HG03342 (cell line): ENCODE measurements around the gene PAFAH2.
A peak's percentile ranks its signal among the peaks of the same experiment; 100 is the strongest.

Experiments
- ATAC-seq: cut with Tn5 transposase; IDR thresholded peaks from one replicate; pipeline ENCODE4 v1.9.1; 2021; ENCODE audit warnings: mild to moderate bottlenecking, moderate library complexity; ENCODE audit not compliant: unreplicated experiment

Gene PAFAH2

DNA sequence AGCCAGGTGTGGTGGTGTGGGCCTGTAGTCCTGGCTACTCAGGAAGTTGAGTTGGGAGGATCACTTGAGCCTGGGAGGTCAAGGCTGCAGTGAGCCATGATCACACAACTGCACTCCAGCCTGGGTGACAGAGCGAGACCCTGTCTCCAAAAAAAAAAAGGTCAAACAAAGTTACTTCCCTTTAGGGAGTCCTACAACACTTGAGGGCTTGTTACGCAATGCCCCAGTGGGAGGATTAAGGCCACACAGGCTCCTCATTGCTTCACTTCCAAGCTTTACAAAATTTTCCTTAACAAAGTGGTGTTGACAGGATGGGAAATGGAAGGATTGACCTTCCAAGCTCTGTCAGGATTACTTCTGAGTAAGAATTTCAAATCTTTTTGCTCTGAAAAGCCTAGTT lies 17.5 kb upstream of the PAFAH2 start:
- ATAC-seq = no peak

DNA sequence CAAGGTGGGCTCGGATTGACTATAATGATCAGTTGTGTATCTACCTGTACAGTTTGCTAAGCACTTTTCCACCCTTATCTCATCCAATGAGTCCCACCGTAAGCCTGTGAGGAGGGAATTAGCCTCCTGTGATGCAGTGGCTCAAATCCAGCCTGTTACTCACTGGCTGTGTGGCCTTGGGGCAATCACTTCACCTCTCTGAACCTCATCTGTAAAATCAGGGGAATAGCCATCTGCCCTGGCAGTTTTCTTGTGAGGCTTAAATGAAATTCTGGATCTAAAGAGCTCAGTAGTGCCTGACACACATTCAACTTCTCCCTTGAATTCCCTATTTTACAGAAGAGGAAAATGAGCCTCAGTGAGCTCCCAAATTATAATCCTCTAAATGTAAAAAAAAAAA lies 16.3 kb upstream of the PAFAH2 start:
- ATAC-seq = no peak

DNA sequence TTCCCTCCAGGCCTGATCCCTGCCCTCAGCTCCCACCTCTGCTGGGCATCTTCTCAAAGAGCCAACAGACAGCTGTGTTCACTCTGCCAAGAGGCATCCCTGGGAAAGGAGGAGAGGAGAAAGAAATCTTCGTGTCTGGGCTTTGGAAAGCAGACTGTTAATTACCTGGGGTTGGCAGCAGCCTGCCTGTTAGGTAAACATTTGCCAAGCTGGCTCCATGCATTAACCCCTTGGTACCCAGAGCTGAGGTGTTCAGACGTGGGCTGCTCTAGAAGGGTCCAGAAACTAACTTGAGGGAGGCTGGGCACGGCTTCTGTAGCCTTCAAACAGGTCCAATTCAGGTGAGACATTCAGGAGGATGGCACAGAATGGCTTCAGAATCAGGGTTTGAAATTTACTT lies 15.0 kb upstream of the PAFAH2 start:
- no peak for ATAC-seq

DNA sequence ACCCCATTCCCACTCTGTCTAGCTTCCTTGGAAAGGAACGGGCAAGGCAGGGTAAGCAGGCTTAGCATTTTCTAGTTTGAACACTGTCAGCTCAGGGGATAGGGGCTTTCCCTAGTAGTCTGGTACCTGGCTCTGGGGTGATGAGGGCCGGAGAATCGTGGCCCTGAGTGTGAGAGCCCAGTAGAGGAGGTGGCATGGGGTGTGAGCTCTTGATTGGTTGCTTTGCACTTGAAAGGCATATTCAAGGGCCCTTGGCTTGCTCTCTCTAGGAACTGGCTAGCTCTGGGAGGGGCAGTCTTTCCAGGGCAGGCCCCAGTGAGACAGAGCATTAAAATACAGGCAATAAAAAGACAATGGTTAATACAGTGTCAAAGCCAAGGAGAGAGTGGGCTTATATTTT lies 13.0 kb upstream of the PAFAH2 start:
- no peak for ATAC-seq

DNA sequence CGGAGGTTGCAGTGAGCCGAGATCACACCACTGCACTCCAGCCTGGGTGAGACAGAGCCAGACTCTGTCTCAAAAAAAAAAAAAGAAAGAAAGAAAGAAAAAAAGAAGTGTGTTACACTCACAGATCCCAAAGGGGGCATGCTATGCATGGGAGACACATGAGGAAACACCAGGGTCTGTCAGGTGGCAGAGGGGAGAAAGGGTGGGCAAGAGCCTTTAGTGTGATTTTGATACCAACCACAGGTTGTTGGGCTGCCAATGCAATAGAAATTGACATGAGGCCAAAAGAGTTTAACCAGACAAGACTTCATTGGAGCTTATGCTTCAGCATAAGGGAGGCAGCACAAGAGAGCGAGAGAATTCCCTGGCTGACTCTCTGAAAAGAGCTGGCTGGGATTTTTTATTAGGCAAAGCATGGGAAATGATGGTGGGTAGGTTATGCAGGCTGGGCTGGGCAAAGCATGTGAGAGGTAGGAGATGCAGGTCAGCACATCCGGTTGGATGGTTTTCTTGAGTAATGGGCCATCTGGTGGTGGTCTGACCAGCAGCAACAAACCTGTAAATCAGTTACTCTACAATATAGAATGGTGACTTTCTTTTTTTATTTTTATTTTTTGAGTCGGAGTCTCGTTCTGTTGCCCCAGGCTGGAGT lies 12.1 kb upstream of the PAFAH2 start:
- ATAC-seq = no peak

DNA sequence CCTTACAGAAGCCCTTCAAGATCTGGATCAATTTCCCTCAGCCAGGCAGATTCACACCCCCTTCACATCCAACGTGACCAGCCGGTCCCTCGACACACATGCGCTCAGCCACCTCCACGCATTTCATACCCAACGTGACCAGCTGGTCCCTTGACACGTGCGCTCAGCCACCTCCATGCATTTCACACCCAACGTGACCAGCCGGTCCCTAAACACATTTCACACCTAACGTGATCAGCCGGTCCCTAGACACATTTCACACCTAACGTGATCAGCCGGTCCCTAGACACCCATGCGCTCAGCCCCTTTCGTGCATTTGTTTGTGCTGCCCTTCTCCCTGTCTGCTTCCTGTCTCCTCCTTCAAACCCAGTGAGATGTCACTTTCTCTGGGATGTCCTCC lies 8.8 kb upstream of the PAFAH2 start:
- no peak for ATAC-seq

DNA sequence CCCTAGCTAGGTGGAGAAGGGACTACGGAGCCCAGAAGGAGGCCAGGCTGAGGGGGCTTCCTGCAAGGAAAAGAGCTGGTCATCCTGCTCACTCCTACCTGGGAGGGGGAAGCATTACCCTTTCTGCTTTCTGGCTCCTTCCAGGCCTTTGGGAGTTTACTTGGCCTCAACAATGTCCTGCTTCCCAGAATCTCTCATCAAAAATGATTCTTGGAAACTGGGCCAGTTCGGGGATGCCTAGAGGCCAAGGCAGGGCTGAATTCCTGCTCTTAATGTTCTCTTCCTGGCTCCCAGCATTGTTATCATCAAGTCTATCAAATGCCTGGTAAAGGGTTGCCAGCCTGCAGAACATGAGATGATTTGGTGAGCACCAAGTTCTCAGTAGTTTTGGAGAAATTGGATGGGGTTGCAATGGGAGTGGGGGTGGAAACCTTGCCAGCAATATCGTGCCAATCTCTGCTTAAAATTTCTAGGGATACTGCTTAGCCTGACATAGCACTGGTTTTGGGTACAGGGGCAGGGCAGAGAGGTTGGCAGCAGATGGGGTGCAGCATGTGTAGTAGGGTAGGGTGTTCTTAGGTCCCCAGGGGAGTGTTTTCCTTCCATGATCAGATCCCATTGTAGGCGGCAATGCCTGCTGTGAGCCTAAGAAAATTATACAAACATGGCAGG lies 7.7 kb upstream of the PAFAH2 start:
- ATAC-seq = no peak

DNA sequence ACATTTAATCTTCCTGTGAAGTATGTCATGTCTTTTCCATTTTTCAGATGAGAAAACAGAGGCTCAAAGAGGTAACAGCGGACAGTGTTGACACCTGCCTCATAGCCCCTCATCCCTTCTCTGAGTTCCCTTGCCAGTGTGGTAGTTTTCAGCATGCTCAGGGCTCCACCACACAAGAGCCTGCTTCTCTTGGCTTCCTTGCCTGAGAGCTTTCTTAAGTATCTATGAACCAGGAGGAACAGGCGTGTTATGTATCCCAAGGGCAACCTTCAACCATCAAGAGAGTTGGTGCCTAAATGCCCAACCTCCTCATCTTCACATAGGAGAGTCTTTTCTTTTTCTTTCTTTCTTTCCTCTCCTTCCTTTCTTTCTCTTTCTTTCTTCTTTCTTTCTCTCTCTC lies 5.9 kb upstream of the PAFAH2 start:
- no peak for ATAC-seq

DNA sequence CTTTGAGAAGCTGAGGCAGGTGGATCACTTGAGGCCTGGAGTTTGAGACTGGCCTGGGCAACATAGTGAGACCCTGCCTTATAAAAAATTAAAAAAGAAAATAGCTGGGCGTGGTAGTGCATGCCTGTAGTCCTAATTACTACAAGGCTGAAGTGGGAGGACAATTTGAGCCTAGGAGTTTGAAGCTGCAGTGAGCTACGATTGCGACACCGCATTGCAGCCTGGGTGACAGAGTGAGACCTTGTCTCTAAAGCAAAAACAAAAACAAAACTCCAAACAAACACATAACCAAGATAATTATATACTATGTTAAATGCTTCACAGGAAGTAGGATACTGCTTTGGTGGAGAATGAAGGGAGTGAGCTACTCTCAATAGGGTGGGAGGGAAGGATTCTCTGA lies 5.4 kb upstream of the PAFAH2 start:
- ATAC-seq = no peak

DNA sequence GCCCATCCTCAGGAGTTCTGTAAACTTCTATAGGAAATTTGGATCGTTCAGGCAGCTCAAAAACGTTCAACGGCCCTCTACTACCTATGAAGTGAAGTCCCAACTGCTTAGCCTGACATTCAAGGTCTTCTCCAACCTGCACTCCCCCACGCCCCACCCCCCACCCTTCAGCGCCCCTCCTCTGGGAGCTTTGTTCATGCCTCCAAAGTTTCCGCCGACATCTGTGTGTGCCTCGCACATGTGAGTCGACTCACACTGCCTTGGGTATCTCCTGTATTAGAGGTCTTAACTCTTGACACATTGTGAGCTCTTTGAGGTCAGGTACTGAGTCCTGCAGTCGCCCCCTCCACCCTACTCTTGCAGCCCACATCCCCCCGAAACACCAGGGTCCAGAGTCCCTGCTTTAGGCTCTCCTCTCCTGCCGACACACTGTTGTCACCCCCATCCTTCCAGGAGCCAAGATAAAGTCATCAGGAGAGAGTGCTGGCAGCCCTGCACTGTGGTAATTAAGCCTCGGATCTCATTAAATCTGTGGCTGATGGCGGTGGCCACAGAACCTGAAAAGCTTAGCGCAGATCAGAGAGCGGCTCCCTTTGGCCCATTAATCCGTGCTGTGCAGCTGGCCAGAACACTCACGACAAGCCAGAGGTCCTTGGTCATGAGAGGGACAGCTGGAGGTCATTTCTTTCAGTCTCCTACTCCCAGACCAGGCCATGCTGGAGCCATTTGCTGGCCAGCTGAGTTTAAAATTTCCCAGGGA lies 1.4 kb upstream of the PAFAH2 start:
- no peak for ATAC-seq

DNA sequence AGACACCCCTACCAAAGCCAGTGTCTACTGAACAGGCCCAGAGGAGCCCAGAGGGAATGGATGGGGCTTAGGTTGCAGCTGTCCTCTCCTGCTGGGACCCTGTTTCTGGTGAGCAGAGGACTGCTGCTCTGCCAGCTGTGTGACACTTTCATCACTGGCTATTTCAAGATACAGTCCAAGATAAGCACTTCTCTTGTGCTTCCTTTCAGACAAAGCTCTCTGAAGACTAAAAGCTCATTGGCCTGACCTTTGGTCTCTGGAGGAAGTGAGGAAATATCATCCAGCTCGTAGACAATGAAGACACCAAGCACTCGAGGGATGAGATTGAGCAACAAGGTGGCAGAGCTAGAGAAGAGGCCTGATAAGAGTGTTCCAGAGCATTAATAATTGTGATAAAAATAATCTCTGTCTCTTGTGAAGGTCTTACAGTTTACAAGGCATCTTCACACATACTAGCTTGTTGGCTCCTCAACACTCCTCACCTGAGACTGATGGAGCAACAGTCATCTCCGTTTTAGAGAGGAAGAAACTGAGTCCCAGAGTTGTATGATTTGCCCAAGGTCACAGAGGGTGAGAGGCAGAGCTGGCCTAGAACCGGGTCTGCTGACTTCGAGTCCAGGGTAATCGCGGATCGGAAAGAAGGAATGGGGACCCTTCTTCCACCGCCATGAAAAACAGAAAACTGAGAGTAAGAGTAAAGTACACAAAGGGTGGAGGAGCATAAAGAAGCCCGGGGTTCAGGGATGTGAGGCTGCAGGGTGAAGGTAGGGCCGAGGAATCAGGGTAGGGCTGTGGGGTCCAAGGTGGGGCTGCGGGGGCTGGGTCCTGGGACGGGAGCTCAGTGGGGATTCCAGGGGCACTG lies 666 bp downstream of the PAFAH2 start:
- peak; percentile 19 for ATAC-seq

DNA sequence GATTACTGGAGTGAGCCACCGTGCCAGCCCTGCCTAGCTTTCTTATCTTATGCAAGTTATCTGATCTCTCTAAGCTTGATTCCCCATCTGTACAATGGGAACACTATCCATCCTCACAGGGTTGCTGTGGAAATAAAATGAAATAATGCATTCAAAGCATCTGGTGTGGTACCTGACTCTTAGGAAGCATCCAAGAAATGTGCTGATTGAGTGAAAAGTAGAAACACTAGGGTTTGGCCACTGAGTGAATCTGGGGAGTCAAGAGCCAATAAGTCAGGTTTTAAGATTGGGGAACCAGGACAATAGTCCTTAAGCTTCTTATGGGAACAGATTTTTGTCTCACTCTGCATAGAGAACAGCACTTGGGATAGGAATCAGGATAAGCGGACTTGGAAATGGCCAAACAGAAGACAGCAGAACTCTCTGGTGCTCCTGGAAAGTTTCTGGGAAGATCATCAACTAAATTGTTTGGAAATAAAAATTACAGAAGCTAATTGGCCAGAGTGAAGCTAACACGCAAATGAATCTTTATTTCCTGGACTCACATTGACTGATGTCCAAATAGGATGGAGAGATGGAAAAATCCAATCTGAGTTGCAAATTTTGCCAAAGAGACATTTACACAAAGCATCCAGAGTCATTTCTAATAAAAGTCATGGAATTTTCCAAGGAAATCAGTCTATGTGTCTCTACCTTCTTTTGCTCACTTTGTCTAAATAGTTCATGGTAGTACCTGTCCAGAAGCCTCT lies 3.3 kb downstream of the PAFAH2 start:
- ATAC-seq = no peak

DNA sequence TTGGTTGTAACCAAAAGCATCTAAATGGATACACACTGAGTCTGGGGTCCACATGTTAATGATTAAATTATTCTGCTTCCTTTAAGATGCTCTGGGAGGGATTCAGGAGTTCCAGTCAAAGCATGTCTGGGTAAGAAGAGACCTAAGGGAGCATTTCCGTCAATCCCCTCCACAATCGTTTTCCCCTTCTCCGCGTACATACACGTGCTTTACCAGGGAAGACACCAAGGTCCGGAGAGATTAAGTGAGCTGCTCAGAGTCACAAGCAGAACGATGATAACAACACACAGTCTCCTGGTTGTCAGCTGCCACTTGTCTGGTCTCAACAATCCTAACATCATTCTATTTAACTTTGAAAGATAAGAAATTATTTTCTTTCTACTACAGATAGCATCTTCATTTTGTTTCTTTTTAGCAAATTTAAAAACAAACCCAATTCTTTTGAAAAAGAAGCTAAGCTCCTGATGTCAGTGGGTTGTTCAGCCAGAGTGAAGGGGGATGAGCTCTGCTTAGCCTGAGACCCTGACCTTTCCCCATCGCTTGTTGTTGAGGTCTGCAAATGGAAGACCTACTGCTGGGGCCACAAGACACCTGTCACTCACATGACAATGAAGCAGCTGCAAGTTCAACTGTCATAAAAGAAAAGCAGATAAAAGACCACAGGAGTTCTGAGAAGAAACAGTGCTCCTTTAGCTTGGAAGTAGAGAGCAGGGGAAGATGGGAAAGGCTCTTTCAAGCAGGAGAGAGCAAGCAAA lies 4.5 kb downstream of the PAFAH2 start:
- ATAC-seq = no peak

DNA sequence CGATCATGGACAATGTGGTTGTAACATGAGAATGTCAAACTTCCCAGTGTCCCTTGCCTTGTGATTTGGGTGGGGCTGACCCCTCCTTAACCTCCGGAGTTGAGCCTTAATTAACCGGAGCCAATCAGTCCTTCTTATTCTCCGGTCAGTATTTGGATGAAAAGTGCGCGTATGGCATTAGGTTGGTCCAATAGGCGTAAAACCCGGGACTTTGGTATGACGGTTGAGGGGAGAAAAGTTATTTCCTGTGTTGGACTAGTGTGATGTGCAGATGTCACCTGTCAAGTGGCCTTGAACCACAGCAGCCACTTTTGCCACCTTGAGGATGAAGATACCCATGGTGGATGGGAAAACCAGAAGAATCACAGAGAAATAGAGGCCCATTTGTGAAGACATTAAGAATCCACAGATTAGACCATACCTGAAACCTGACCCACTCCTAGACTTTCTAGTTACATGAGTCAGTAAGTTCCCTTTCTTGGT lies 5.1 kb downstream of the PAFAH2 start:
- no peak for ATAC-seq

DNA sequence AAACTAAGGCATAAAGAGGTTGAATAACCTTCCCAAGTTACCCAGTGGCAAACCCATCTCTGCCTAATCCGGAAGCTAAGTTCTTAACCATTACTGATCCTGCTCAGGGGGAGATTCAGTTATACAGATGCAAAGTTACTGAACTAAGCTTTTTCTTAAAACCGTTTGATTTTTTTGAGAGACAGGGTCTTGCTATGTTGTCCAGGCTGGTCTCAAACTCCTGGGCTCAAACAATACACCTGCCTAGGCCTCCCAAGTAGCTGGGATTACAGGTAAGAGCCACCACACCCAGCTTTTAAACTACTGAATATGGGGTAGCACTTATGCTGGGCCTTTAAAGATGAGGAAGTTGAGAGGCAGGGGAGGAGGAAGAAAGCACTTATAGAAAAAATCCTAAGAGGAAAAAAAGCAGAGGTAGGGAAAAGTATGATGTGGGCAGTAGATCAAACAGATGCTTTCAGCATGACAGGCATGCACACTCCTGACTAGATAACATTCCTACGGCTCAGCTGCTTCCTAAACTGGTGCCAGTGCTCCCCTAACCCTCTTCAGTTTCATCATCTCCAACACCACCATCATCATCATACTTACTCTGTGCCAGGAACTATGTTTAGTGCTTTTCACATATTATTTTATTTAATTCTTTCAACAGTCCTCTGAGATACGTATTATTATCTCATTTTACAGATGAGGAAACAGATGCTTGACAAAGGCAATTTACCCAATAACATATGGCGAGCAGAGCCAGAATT lies 5.8 kb downstream of the PAFAH2 start:
- no peak for ATAC-seq

DNA sequence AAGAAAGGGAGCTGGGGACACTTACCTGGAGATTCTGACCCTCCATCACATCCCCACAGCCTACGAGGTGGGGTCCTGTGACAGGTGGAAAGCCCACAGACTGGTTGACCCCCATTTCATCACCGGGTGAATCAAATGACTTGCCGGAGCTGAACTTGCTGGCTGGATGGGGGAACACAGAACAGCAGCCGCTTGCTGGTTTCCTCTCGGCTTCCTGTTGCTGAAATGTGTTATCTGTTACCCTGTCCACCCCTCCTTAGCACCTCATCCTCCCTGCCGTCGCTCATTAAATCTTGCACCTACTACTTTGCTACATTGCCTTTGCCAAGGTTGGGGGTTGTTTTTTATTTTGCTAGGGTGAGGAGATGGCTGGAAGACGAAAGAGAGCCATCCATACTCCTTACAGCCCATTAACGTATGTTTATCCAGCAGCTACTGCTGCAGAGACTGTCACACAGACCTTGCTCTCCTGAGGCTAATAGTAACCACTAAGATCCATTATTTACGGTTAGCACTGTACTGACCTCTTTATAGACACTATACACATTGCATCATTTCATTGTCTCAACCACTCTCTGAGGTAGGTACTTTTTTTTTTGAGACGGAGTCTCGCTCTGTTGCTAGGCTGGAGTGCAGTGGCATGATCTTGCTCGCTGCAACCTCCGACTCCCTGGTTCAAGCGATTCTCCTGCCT lies 7.0 kb downstream of the PAFAH2 start:
- ATAC-seq = no peak

DNA sequence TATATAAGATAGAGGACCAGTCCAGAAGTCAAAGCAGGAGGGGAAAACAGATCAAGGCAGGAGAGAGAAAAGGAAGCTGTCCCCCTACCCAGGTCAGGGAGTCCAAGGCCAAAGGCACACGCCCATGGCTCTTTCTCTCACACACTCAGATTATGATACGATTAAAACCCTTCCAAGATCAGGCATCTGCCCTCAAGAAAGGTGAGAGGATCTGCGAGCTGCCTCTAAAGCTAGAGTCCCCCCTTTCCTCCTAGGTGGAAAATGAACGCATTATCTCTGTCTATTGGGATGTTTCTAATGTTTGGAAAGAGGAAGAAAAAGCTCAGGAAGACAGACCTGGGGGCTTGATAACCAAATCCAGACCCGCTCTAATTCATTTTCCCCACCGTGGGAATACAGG lies 7.6 kb downstream of the PAFAH2 start:
- no peak for ATAC-seq

DNA sequence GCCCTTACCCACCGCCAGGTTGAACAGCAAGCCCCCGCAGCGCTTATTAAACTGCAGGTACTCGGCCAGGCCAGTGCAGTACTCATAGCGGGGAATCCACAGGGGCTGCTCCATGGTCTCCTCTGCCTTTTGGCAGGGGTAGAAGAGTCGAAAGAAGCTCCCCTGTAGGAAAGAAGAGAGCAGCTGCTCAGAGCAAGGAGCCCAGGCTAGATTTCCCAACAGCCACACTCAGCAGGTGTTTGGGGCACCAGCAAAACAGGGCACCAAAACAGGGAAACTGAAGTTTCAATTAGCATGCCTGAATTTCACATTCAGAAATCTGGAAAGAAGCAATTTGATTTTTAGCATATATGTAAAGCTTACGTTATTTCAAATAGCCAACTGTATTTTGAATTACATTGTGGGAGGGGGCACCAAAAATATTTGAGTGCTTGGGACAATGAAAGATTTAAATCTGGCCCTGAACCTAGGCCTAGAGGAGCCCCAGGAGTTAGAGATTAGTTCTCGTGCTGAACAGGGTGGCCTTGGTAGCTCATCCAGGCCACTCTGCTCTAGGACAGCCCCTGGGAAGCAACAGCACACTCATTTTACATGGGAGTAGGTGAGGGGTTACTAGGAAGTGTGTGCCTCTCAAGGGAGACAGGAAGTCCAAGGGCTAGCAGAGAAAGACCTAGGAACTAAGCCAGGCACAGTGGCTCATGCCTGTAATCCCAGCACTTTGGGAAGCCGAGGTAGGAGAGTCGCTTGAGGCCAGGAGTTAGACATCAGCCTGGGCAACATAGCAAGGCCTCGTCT lies 8.2 kb downstream of the PAFAH2 start:
- ATAC-seq = no peak
